GM23338 (cell line): ENCODE data around the gene BRD9. TPM values are rescaled to one million over a fixed set of nuclear protein-coding genes. Genes with fewer than 3 reads are reported as not detected.

Experiments used
- ATAC-seq: fragments of 200-7000 bp; cut with Tn5 transposase; 3 replicates; pipeline ENCODE4 v1.9.1; 2020
- DNase-seq: peaks from one replicate; pipeline ENCODE4 v3.0.0-alpha.2; 2015; ENCODE audit warnings: low spot score
- H2AFZ ChIP-seq: fragments of 200-600 bp; sonication (generic); 2 replicates; pipeline ENCODE4 v1.8.0; 2016; ENCODE audit warnings: antibody characterized with exemption, mild to moderate bottlenecking, moderate library complexity
- H3F3A ChIP-seq: fragments of 200-600 bp; sonication (generic); replicated peaks from 2 replicates; pipeline ENCODE4 v1.8.0; 2017; ENCODE audit warnings: antibody characterized with exemption, mixed run types, low read depth
- H3K27ac ChIP-seq: fragments of 200-600 bp; sonication (generic); 2 replicates; pipeline ENCODE4 v1.6.1; 2016; ENCODE audit warnings: low read depth
- H3K27me3 ChIP-seq: fragments of 200-600 bp; sonication (generic); 2 replicates; pipeline ENCODE4 v1.8.0; 2016; ENCODE audit warnings: mild to moderate bottlenecking, mixed run types, moderate library complexity; ENCODE audit not compliant: insufficient read depth
- H3K36me3 ChIP-seq: fragments of 200-600 bp; sonication (generic); 2 replicates; pipeline ENCODE4 v1.8.0; 2016; ENCODE audit warnings: mild to moderate bottlenecking; ENCODE audit not compliant: insufficient read depth
- H3K4me1 ChIP-seq: fragments of 200-600 bp; sonication (generic); 2 replicates; pipeline ENCODE4 v1.8.0; 2016; ENCODE audit warnings: mild to moderate bottlenecking, moderate library complexity; ENCODE audit not compliant: insufficient read depth
- H3K4me2 ChIP-seq: fragments of 200-600 bp; sonication (generic); 2 replicates; pipeline ENCODE4 v1.7.1; 2017; ENCODE audit warnings: mixed run types
- H3K4me3 ChIP-seq: fragments of 200-600 bp; sonication (generic); 2 replicates; pipeline ENCODE4 v1.6.1; 2016; ENCODE audit warnings: mixed run types
- H3K79me2 ChIP-seq: fragments of 200-600 bp; sonication (generic); replicated peaks from 2 replicates; pipeline ENCODE4 v1.8.0; 2017; ENCODE audit warnings: mild to moderate bottlenecking; ENCODE audit not compliant: insufficient read depth
- H3K9me2 ChIP-seq: fragments of 200-600 bp; sonication (generic); 2 replicates; pipeline ENCODE4 v1.8.0; 2017; ENCODE audit not compliant: insufficient read depth
- H4K20me1 ChIP-seq: fragments of 200-600 bp; sonication (generic); replicated peaks from 2 replicates; pipeline ENCODE4 v1.8.0; 2017; ENCODE audit warnings: mild to moderate bottlenecking; ENCODE audit not compliant: insufficient read depth
- H3K27ac Mint-ChIP-seq: 2 replicates; pipeline ENCODE4 v1.8.0; 2020; ENCODE audit warnings: inconsistent platforms, mild to moderate bottlenecking, moderate library complexity, mixed read lengths
- H3K27me3 Mint-ChIP-seq: 3 replicates; pipeline ENCODE4 v1.8.0; 2022; ENCODE audit warnings: low read depth, mild to moderate bottlenecking, moderate library complexity, mixed read lengths, inconsistent platforms; ENCODE audit not compliant: insufficient read depth, poor library complexity
- H3K36me3 Mint-ChIP-seq: 3 replicates; pipeline ENCODE4 v1.8.0; 2021; ENCODE audit warnings: low read depth, mild to moderate bottlenecking, inconsistent platforms, moderate library complexity, mixed read lengths
- H3K4me1 Mint-ChIP-seq: 3 replicates; pipeline ENCODE4 v1.8.0; 2020; ENCODE audit warnings: mild to moderate bottlenecking, inconsistent platforms, mixed read lengths
- H3K4me3 Mint-ChIP-seq: 3 replicates; pipeline ENCODE4 v1.8.0; 2021; ENCODE audit warnings: moderate library complexity, mild to moderate bottlenecking, inconsistent platforms, mixed read lengths
- H3K9me3 Mint-ChIP-seq: 3 replicates; pipeline ENCODE4 v1.8.0; 2020; ENCODE audit warnings: moderate library complexity, mild to moderate bottlenecking, inconsistent platforms, mixed read lengths
- CREB1 ChIP-seq: fragments of 250-450 bp; sonication (Bioruptor Pico); IDR thresholded peaks from 2 replicates; pipeline ENCODE4 v1.5.0; 2020; ENCODE audit warnings: low read depth, mild to moderate bottlenecking, moderate library complexity
- EZH2 ChIP-seq: fragments of 200-600 bp; sonication (generic); IDR thresholded peaks from one replicate; pipeline ENCODE4 v1.8.0; 2017; ENCODE audit warnings: antibody characterized with exemption, mild to moderate bottlenecking, low read depth; ENCODE audit not compliant: unreplicated experiment
- EZH2phosphoT487 ChIP-seq: fragments of 200-600 bp; sonication (generic); IDR thresholded peaks from one replicate; pipeline ENCODE4 v1.8.1; 2018; ENCODE audit warnings: antibody characterized with exemption; ENCODE audit not compliant: unreplicated experiment
- JUNB ChIP-seq: IDR thresholded peaks from one replicate; pipeline ENCODE4 v1.6.1; 2016; ENCODE audit warnings: antibody characterized with exemption; ENCODE audit not compliant: unreplicated experiment
- NANOG ChIP-seq: IDR thresholded peaks from 2 replicates; pipeline ENCODE4 v1.6.1; 2016; ENCODE audit warnings: antibody characterized with exemption, borderline replicate concordance
- POLR2AphosphoS5 ChIP-seq: IDR thresholded peaks from 2 replicates; pipeline ENCODE4 v1.6.1; 2016; ENCODE audit warnings: antibody characterized with exemption, low read depth
- ZNF114 ChIP-seq: fragments of 250-450 bp; sonication (Bioruptor Pico); IDR thresholded peaks from 2 replicates; pipeline ENCODE4 v1.5.0; 2020; ENCODE audit warnings: mild to moderate bottlenecking, moderate library complexity
- ZNF331 ChIP-seq: fragments of 250-450 bp; sonication (Bioruptor Pico); IDR thresholded peaks from 2 replicates; pipeline ENCODE4 v1.5.0; 2020; ENCODE audit warnings: low read depth, mild to moderate bottlenecking, moderate library complexity
- polyA plus RNA-seq: library from polyadenylated mRNA; unstranded; fragments of >200 nt; fragmentation: Nextera tagmentation; extraction: Ambion mirVana; gene quantifications from 2 replicates; pipeline ENCODE4 v1.2.1, GENCODE V29; 2016
- total RNA-seq: library from RNA; depleted of rRNA; stranded (reverse); fragments of >200 nt; shearing (Covaris generic); gene quantifications from 2 replicates; pipeline ENCODE4 v1.2.3, GENCODE V29; 2014
- TF ChIP-seq, protein P1 (sequence below): IDR thresholded peaks from one replicate; pipeline ENCODE4 v1.6.1; 2018; ENCODE audit warnings: antibody characterized with exemption; ENCODE audit not compliant: unreplicated experiment
- TF ChIP-seq, protein P2 (sequence below): IDR thresholded peaks from 2 replicates; pipeline ENCODE4 v1.6.1; 2016; ENCODE audit warnings: antibody characterized with exemption
- TF ChIP-seq, protein P3 (sequence below), 2 experiments: fragments of 200-600 bp in 1 of 2; sonication (generic) in 1 of 2; conservative IDR thresholded peaks; 2 replicates each; pipeline versions ENCODE4 v1.5.1 to v1.6.1; 2016 to 2017; ENCODE audit warnings: antibody characterized with exemption in 2 of 2, low read depth in 2 of 2, mild to moderate bottlenecking in 2 of 2, moderate library complexity in 1 of 2

The BRD9 gene
- total and polyA plus RNA-seq, 2 experiments from 2014 or later: 32.9 to 54.7 TPM

DNA sequence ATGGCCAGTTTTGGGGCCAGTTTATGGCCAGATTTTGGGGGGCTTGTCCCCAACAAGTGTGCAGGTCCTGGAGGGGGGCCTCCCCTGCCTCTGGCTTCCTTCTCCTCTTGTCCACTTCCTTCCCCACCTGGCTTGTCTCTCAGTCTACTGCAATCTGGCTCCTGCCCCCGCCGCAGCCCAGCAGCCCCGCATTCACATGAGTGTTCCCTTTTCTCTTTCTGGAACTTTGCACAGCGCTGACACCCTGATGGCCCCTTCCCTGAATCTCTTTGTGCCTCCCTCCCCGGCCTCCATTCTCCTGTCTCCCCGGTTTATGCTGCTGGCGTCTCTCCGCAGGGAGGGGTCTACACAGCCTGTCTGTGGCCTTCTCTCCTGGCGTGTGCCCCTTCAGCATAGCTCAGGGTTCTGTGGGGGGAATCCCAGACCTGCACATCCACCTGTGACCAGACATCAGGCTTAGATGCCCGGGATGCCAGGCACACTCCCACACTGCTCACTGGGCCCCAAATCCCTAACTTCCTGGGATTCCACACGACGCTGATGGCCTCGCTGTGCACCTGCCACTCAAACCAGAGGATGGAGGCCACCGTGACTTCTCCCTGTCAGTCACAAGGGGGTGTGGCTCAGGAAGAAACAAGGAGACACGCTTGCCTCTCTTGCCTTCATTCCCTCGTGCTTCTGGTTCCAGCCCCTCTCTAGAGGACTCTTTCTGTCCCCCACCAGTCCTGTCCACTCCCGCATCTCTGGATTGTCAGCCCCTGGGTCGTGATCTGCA lies 17.6 kb upstream of the BRD9 start (continued):
- TF ChIP-seq JUNB (no peak), ZNF114 (CRISPR knock-in tag) (no peak), NANOG (no peak), CREB1 (CRISPR knock-in tag) (no peak)
- TF ChIP-seq, protein P1, sequence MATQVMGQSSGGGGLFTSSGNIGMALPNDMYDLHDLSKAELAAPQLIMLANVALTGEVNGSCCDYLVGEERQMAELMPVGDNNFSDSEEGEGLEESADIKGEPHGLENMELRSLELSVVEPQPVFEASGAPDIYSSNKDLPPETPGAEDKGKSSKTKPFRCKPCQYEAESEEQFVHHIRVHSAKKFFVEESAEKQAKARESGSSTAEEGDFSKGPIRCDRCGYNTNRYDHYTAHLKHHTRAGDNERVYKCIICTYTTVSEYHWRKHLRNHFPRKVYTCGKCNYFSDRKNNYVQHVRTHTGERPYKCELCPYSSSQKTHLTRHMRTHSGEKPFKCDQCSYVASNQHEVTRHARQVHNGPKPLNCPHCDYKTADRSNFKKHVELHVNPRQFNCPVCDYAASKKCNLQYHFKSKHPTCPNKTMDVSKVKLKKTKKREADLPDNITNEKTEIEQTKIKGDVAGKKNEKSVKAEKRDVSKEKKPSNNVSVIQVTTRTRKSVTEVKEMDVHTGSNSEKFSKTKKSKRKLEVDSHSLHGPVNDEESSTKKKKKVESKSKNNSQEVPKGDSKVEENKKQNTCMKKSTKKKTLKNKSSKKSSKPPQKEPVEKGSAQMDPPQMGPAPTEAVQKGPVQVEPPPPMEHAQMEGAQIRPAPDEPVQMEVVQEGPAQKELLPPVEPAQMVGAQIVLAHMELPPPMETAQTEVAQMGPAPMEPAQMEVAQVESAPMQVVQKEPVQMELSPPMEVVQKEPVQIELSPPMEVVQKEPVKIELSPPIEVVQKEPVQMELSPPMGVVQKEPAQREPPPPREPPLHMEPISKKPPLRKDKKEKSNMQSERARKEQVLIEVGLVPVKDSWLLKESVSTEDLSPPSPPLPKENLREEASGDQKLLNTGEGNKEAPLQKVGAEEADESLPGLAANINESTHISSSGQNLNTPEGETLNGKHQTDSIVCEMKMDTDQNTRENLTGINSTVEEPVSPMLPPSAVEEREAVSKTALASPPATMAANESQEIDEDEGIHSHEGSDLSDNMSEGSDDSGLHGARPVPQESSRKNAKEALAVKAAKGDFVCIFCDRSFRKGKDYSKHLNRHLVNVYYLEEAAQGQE: no peak

DNA sequence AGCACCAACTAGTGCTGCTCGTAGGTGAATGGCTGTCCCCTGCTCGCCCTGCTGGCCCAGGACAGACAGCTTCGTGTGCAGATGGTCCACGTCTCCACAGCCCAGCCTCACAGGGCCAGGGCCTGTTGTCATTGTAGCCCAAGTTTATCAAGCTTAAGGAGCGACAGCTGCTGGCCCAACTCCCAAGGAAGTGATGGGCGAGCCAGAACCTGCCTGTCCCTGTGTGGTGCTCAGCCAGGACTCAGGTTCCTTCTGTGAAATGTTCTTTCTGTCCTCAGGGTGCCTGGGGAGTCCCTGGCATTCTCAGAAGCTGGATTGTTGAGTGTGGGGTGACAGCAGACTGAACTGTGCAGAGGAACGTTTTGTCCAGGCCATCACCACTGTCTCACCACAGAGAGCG lies 16.5 kb upstream of the BRD9 start:
- H3K4me3 Mint-ChIP-seq: no peak overlapping the region
- no peak overlapping the region for H3K4me2 ChIP-seq
- no peak overlapping the region for H3K27ac ChIP-seq
- H3K36me3 Mint-ChIP-seq: peaks cover 88% of the 10 kb centered on the region
- H3K27me3 Mint-ChIP-seq: no peaks in the 10 kb centered on the region
- no peak overlapping the region for H3K27ac Mint-ChIP-seq
- no peak for DNase-seq
- no peaks in the 10 kb centered on the region for H3K27me3 ChIP-seq
- H3K36me3 ChIP-seq: peaks cover 53% of the 10 kb centered on the region
- H2AFZ ChIP-seq: no peak overlapping the region
- no peaks in the 10 kb centered on the region for H3F3A ChIP-seq
- H3K9me3 Mint-ChIP-seq: no peaks in the 10 kb centered on the region
- H3K9me2 ChIP-seq: no peaks in the 10 kb centered on the region
- no peaks in the 10 kb centered on the region; the same call in 2 of the 3 replicates for H3K4me1 Mint-ChIP-seq
- H3K4me3 ChIP-seq: no peak overlapping the region
- peaks cover 6% of the 10 kb centered on the region; the same call in 1 of the 2 replicates for H4K20me1 ChIP-seq
- H3K79me2 ChIP-seq: peaks cover 11% of the 10 kb centered on the region; the same call in 1 of the 2 replicates
- ATAC-seq: no peak
- no peaks in the 10 kb centered on the region for H3K4me1 ChIP-seq
- TF ChIP-seq ZNF114 (CRISPR knock-in tag) (no peak), ZNF331 (CRISPR knock-in tag) (no peak), POLR2AphosphoS5 (no peak), EZH2phosphoT487 (no peak), EZH2 (no peak), JUNB (no peak)
- TF ChIP-seq, protein P2, sequence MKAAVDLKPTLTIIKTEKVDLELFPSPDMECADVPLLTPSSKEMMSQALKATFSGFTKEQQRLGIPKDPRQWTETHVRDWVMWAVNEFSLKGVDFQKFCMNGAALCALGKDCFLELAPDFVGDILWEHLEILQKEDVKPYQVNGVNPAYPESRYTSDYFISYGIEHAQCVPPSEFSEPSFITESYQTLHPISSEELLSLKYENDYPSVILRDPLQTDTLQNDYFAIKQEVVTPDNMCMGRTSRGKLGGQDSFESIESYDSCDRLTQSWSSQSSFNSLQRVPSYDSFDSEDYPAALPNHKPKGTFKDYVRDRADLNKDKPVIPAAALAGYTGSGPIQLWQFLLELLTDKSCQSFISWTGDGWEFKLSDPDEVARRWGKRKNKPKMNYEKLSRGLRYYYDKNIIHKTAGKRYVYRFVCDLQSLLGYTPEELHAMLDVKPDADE: no peak
- TF ChIP-seq, protein P3, sequence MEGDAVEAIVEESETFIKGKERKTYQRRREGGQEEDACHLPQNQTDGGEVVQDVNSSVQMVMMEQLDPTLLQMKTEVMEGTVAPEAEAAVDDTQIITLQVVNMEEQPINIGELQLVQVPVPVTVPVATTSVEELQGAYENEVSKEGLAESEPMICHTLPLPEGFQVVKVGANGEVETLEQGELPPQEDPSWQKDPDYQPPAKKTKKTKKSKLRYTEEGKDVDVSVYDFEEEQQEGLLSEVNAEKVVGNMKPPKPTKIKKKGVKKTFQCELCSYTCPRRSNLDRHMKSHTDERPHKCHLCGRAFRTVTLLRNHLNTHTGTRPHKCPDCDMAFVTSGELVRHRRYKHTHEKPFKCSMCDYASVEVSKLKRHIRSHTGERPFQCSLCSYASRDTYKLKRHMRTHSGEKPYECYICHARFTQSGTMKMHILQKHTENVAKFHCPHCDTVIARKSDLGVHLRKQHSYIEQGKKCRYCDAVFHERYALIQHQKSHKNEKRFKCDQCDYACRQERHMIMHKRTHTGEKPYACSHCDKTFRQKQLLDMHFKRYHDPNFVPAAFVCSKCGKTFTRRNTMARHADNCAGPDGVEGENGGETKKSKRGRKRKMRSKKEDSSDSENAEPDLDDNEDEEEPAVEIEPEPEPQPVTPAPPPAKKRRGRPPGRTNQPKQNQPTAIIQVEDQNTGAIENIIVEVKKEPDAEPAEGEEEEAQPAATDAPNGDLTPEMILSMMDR (conservative IDR thresholded peaks at IDR 0.05; ENCODE audit: low read depth in 2 of 2): no peak
- TF ChIP-seq, protein P1: no peak
